HL-60 (cell line): Measurements from ENCODE around the gene LYPLAL1.

Experiments
- CTCF ChIP-seq: IDR thresholded peaks from one replicate; pipeline ENCODE4 v1.5.1; 2011; ENCODE audit warnings: low read length, control low read depth, inconsistent platforms; ENCODE audit not compliant: insufficient read depth
- GABPA ChIP-seq: IDR thresholded peaks from 2 replicates; pipeline ENCODE4 v1.6.1; 2012; ENCODE audit warnings: low read depth

GRCh38 chr1:219138747-219139146 is 34.9 kb upstream of the LYPLAL1 start:
- TF ChIP-seq CTCF (no peak), GABPA (no peak)
